Activated CD4-positive, alpha-beta T cell treated with anti-CD3 and anti-CD28 coated beads for 36 hours (primary cell): Measurements from ENCODE around the gene APCDD1L. TPM values are rescaled to one million over a fixed set of nuclear protein-coding genes. Genes with fewer than 3 reads are reported as not detected.
"Not testable (repeated sequence)": the region's sequence is repeated elsewhere in the genome, so short reads cannot be mapped to it uniquely, and the experiment has no call there.

Experiments
- ATAC-seq: fragments of 200-7000 bp; cut with Tn5 transposase; one replicate; pipeline ENCODE4 v1.10.0; 2021; ENCODE audit warnings: mild to moderate bottlenecking, moderate library complexity
- CTCF ChIA-PET: fragments of 350-600 bp; sonication (Branson Sonifier 250); formaldehyde crosslinking; loops from one replicate; lab custom pipeline; 2021; ENCODE audit warnings: antibody characterized with exemption; lab: Charles Lee
- POLR2A ChIA-PET: fragments of 350-600 bp; sonication (Branson Sonifier 250); formaldehyde crosslinking; loops from one replicate; lab custom pipeline; 2021; ENCODE audit warnings: antibody characterized with exemption, inconsistent platforms; lab: Charles Lee
- DNase-seq: peaks from one replicate; pipeline ENCODE4 v3.0.0-alpha.2; 2020
- H3K27ac Mint-ChIP-seq: one replicate; pipeline ENCODE4 v1.8.0; 2021; ENCODE audit warnings: mixed read lengths
- H3K27me3 Mint-ChIP-seq: one replicate; pipeline ENCODE4 v1.8.0; 2021; ENCODE audit warnings: mixed read lengths
- H3K36me3 Mint-ChIP-seq: one replicate; pipeline ENCODE4 v1.8.0; 2021; ENCODE audit warnings: low read depth, mixed read lengths
- H3K4me1 Mint-ChIP-seq: one replicate; pipeline ENCODE4 v1.8.0; 2021; ENCODE audit warnings: mixed read lengths
- H3K4me3 Mint-ChIP-seq: one replicate; pipeline ENCODE4 v1.8.0; 2021; ENCODE audit warnings: mild to moderate bottlenecking, moderate library complexity, mixed read lengths
- H3K9me3 Mint-ChIP-seq: one replicate; pipeline ENCODE4 v1.8.0; 2021; ENCODE audit warnings: low read depth, mixed read lengths
- intact Hi-C, 2 experiments: fragments of 100-400 bp; cut with DNase I in 1 of 2; cut with micrococcal nuclease in 1 of 2; formaldehyde crosslinking; loops; one replicate each; pipeline versions ENCODE4 v1.14.2 to v1.15.1; 2022 to 2024; cut with DNase I, micrococcal nuclease
- total RNA-seq, 2 experiments: library from RNA; stranded (reverse); gene quantifications; one replicate each; pipeline ENCODE4 v1.2.3, GENCODE V29; 2021

APCDD1L gene
- total RNA-seq, 2 experiments from 2014 or later: not detected

DNA sequence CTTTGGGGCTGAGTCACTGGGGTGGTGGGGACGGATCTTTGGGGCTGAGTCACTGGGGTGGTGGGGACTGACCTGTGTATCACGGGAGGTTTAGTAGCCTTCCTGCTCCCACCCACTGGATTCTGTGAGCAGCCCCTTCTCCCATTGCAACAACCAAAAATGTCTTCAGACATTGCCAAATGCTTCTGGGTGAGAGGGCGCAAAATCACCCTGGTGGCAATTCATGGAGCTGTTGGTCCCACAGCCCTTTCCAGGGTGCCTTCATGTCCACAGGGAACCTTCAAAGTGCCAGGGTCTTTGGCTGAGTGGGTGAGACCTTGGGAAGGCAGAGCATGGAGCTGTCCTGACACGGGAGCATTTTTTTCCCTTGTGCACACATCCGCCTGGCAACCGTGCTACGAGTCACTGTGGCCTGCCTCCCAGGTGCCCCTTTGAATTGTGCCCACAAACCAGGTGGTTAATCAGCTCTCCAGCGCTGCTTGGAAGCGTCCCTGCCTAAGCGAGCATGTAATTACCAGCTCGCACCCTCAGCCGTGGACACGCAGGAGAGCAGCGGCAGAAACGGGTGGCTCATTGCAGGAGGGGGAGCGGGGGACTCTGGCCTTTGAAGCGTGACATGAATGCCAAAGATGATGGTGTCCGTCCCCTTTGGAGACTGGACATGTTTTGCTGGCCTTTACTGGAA, 27.4 kb upstream of the APCDD1L start:
- peaks cover 15% of the 10 kb centered on the region for H3K27me3 Mint-ChIP-seq
- peaks cover 10% of the 10 kb centered on the region for H3K4me1 Mint-ChIP-seq
- ATAC-seq (peak; percentile 23), DNase-seq (peak; percentile 33)
- CTCF ChIA-PET: interaction anchor here (0.6 kb wide), 1 partner anchor 77 kb away, joined by 3 read pairs; no protein-coding TSS in a partner anchor
- H3K4me3 Mint-ChIP-seq: no peak overlapping the region
- peaks cover 8% of the 10 kb centered on the region for H3K9me3 Mint-ChIP-seq
- H3K27ac Mint-ChIP-seq: no peak overlapping the region
- POLR2A ChIA-PET: no interaction called here
- intact Hi-C loops: no loop called here
- no peaks in the 10 kb centered on the region for H3K36me3 Mint-ChIP-seq

GRCh38 chr20:58542034-58542410, 26.8 kb upstream of the APCDD1L start:
- H3K4me1 Mint-ChIP-seq, intact Hi-C loops, H3K4me3 Mint-ChIP-seq, CTCF ChIA-PET, POLR2A ChIA-PET, H3K9me3 Mint-ChIP-seq, H3K36me3 Mint-ChIP-seq, H3K27ac Mint-ChIP-seq: not testable (repeated sequence)
- H3K27me3 Mint-ChIP-seq: peaks cover 13% of the 10 kb centered on the region
- ATAC-seq (peak; percentile 74), DNase-seq (peak; percentile 56)

GRCh38 chr20:58538752-58539151, 23.6 kb upstream of the APCDD1L start:
- DNase-seq (peak; percentile 29), ATAC-seq (peak; percentile 36)
- H3K4me3 Mint-ChIP-seq: no peak overlapping the region
- intact Hi-C loops: no loop called here
- H3K4me1 Mint-ChIP-seq: peaks cover 10% of the 10 kb centered on the region
- no peak overlapping the region for H3K27ac Mint-ChIP-seq
- ChIA-PET POLR2A (no interaction called here), CTCF (interaction anchor here (0.7 kb wide), 1 partner anchor 14 kb away, joined by 3 read pairs; no protein-coding TSS in a partner anchor)
- H3K36me3 Mint-ChIP-seq: no peaks in the 10 kb centered on the region
- peaks cover 13% of the 10 kb centered on the region for H3K27me3 Mint-ChIP-seq
- peaks cover 8% of the 10 kb centered on the region for H3K9me3 Mint-ChIP-seq

GRCh38 chr20:58537831-58538230, 22.6 kb upstream of the APCDD1L start:
- intact Hi-C loops: no loop called here
- H3K36me3 Mint-ChIP-seq: no peaks in the 10 kb centered on the region
- H3K27ac Mint-ChIP-seq: no peak overlapping the region
- CTCF ChIA-PET: interaction anchor here (0.7 to 1.2 kb wide), 2 partner anchors 11 to 15 kb away, joined by 3 read pairs; no protein-coding TSS in a partner anchor
- POLR2A ChIA-PET: no interaction called here
- DNase-seq (no peak), ATAC-seq (no peak)
- H3K4me1 Mint-ChIP-seq: peaks cover 10% of the 10 kb centered on the region
- no peak overlapping the region for H3K4me3 Mint-ChIP-seq
- peaks cover 10% of the 10 kb centered on the region for H3K9me3 Mint-ChIP-seq
- peaks cover 13% of the 10 kb centered on the region for H3K27me3 Mint-ChIP-seq

DNA sequence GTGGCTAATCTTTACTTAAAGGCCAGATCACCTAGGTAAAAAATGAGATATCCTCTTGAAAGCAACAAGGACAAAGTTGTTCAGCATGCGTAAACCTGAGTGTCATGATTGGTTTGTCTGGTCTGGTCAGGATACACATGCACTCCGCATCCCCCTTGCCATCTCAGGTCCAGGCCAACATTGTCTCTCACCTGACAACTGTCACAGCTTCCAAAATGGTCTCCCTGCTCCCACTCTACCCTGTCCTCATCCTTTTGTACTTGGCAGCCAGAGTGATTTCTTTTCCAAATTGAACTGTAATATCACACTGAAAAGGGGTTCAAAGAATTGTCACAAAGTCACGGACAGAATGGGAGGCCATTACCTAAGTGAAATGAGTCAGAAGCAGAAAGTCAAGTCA, 21.1 kb upstream of the APCDD1L start:
- Mint-ChIP-seq H3K4me3 (no peak overlapping the region), H3K27me3 (peaks cover 12% of the 10 kb centered on the region), H3K4me1 (no peaks in the 10 kb centered on the region), H3K27ac (no peak overlapping the region), H3K9me3 (peaks cover 23% of the 10 kb centered on the region), H3K36me3 (no peaks in the 10 kb centered on the region)
- ATAC-seq: no peak
- POLR2A ChIA-PET: no interaction called here
- CTCF ChIA-PET: no interaction called here
- intact Hi-C loops: no loop called here
- DNase-seq: no peak

- H3K9me3 Mint-ChIP-seq: peaks cover 32% of the 10 kb centered on the region
- ATAC-seq (no peak), DNase-seq (no peak)
- no peak overlapping the region for H3K27ac Mint-ChIP-seq
- H3K27me3 Mint-ChIP-seq: no peaks in the 10 kb centered on the region
- no peak overlapping the region for H3K4me3 Mint-ChIP-seq
- no peaks in the 10 kb centered on the region for H3K4me1 Mint-ChIP-seq
- ChIA-PET POLR2A (no interaction called here), CTCF (interaction anchor here (0.6 to 1.0 kb wide), 2 partner anchors 297 to 298 kb away, joined by 3 read pairs; no protein-coding TSS in a partner anchor)
- intact Hi-C loops: no loop called here
- no peaks in the 10 kb centered on the region for H3K36me3 Mint-ChIP-seq
Measured at GRCh38 chr20:58531657-58532056, 16.5 kb upstream of the APCDD1L start.

DNA sequence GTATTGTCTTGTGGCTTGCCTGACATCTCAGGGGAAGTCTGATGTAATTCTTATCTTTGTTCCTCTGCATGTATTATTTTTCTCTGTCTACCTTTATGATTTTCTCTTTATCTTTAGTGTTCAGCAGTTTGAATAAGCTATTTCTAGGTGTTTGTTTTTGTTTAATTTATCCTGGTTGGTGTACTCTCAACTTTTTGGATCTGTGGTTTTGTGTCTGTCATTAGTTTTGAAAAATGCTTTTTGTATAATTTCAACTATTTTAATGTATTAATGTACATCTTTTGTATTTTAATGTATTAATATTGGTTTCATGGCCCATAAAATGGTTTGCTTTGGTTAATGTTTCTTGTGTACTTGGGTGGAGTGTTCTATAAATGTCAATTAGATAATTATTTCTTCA, 15.9 kb upstream of the APCDD1L start:
- Mint-ChIP-seq H3K4me3 (no peak overlapping the region), H3K4me1 (no peaks in the 10 kb centered on the region), H3K9me3 (peaks cover 37% of the 10 kb centered on the region), H3K27me3 (no peaks in the 10 kb centered on the region), H3K27ac (peak overlapping the region; percentile 43), H3K36me3 (no peaks in the 10 kb centered on the region)
- intact Hi-C loops: no loop called here
- ATAC-seq: no peak
- DNase-seq: no peak
- CTCF ChIA-PET: interaction anchor here (1.0 kb wide), 1 partner anchor 298 kb away, joined by 3 read pairs; no protein-coding TSS in a partner anchor
- POLR2A ChIA-PET: no interaction called here

DNA sequence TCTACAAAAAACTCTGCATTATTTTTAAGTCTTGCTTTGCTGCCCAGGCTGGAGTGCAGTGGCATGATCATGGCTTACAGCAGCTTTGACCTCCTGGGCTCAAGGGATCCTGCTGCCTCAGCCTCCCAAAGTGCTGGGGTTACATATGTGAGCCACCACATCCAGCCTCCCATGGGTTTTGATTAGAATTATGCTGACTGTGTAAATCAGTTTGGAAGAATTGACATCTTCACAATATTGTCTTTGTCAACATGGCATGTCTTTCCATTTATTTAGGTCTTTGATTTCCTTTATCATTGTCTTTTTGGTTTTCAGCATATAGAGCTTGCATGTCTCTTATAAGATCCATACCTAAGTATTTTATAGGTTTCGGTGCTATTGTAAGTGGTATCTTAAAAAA, 13.2 kb upstream of the APCDD1L start:
- no peaks in the 10 kb centered on the region for H3K27me3 Mint-ChIP-seq
- intact Hi-C loops: no loop called here
- H3K4me1 Mint-ChIP-seq: no peaks in the 10 kb centered on the region
- peaks cover 42% of the 10 kb centered on the region for H3K9me3 Mint-ChIP-seq
- DNase-seq: no peak
- POLR2A ChIA-PET: no interaction called here
- H3K4me3 Mint-ChIP-seq: no peak overlapping the region
- H3K27ac Mint-ChIP-seq: no peak overlapping the region
- ATAC-seq: no peak
- CTCF ChIA-PET: interaction anchor here (0.7 kb wide), 1 partner anchor 722 kb away, joined by 4 read pairs; no protein-coding TSS in a partner anchor
- no peaks in the 10 kb centered on the region for H3K36me3 Mint-ChIP-seq

DNA sequence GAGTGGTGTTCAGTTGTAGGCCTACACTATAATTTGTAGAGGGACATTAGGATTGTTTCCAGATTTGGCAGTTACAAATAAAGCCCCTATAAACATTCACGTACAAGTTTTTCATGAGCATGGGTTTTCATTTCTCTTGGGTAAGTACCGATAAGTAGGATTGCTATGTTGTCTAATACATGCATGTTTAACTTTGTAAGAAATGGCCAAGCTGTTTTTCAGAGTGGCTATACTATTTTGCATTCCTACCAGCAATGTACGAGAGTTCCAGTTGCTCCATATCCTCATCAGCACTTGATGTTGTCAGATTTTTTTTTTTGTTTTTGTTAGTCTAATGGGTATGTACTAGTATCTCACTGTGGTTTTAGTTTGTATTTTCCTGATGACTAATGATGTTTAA, 11.2 kb upstream of the APCDD1L start:
- peaks cover under 1% of the 10 kb centered on the region for H3K27me3 Mint-ChIP-seq
- H3K4me3 Mint-ChIP-seq: no peak overlapping the region
- CTCF ChIA-PET: interaction anchor here (1.3 kb wide), 1 partner anchor 11 kb away, joined by 3 read pairs; no protein-coding TSS in a partner anchor
- H3K9me3 Mint-ChIP-seq: peaks cover 28% of the 10 kb centered on the region
- POLR2A ChIA-PET: no interaction called here
- intact Hi-C loops: no loop called here
- H3K4me1 Mint-ChIP-seq: no peaks in the 10 kb centered on the region
- no peak overlapping the region for H3K27ac Mint-ChIP-seq
- DNase-seq: no peak
- no peak for ATAC-seq
- H3K36me3 Mint-ChIP-seq: no peaks in the 10 kb centered on the region

GRCh38 chr20:58524814-58525213, 9.6 kb upstream of the APCDD1L start:
- H3K9me3 Mint-ChIP-seq: peaks cover 19% of the 10 kb centered on the region
- ChIA-PET POLR2A (no interaction called here), CTCF (no interaction called here)
- H3K4me1 Mint-ChIP-seq: no peaks in the 10 kb centered on the region
- intact Hi-C loops: no loop called here
- H3K27ac Mint-ChIP-seq: no peak overlapping the region
- DNase-seq: no peak
- H3K36me3 Mint-ChIP-seq: no peaks in the 10 kb centered on the region
- H3K4me3 Mint-ChIP-seq: no peak overlapping the region
- peaks cover 2% of the 10 kb centered on the region for H3K27me3 Mint-ChIP-seq
- ATAC-seq: no peak

- no peaks in the 10 kb centered on the region for H3K36me3 Mint-ChIP-seq
- DNase-seq: no peak
- no peaks in the 10 kb centered on the region for H3K4me1 Mint-ChIP-seq
- intact Hi-C loops: no loop called here
- no peak overlapping the region for H3K27ac Mint-ChIP-seq
- ATAC-seq: no peak
- CTCF ChIA-PET: interaction anchor here (0.8 kb wide), 1 partner anchor 144 kb away, joined by 3 read pairs; no protein-coding TSS in a partner anchor
- POLR2A ChIA-PET: interaction anchor here (0.6 kb wide), 1 partner anchor 729 kb away, joined by 3 read pairs; no protein-coding TSS in a partner anchor
- no peak overlapping the region for H3K4me3 Mint-ChIP-seq
- H3K27me3 Mint-ChIP-seq: peaks cover 2% of the 10 kb centered on the region
- peaks cover 17% of the 10 kb centered on the region for H3K9me3 Mint-ChIP-seq
Measured at GRCh38 chr20:58523971-58524315, 8.7 kb upstream of the APCDD1L start.
